HG03108 (cell line): Measurements from ENCODE around the gene SESN2.

Source experiments
- ATAC-seq: cut with Tn5 transposase; IDR thresholded peaks from one replicate; pipeline ENCODE4 v1.9.1; 2021; ENCODE audit warnings: moderate library complexity; ENCODE audit not compliant: unreplicated experiment

The SESN2 gene

GRCh38 chr1:28249013-28249865 lies 10.1 kb upstream of the SESN2 start:
- no peak for ATAC-seq

GRCh38 chr1:28249866-28250295 lies 9.4 kb upstream of the SESN2 start:
- ATAC-seq, result no peak

GRCh38 chr1:28256197-28256827 lies 3.0 kb upstream of the SESN2 start:
- ATAC-seq, result no peak

- ATAC-seq, result no peak
Measured at GRCh38 chr1:28257736-28258135, 1.6 kb upstream of the SESN2 start.

GRCh38 chr1:28258628-28259251 lies 578 bp upstream of the SESN2 start:
- no peak for ATAC-seq

- ATAC-seq, result peak; percentile 3
Measured at GRCh38 chr1:28259934-28260802, 850 bp downstream of the SESN2 start.

GRCh38 chr1:28260803-28261174 lies 1.5 kb downstream of the SESN2 start:
- no peak for ATAC-seq

GRCh38 chr1:28264897-28265296 lies 5.6 kb downstream of the SESN2 start:
- ATAC-seq, result no peak

GRCh38 chr1:28265577-28265976 lies 6.3 kb downstream of the SESN2 start:
- no peak for ATAC-seq

- ATAC-seq, result no peak
Measured at GRCh38 chr1:28266920-28267322, 7.6 kb downstream of the SESN2 start.

- ATAC-seq, result no peak
Measured at GRCh38 chr1:28267633-28268032, 8.3 kb downstream of the SESN2 start.

GRCh38 chr1:28269529-28269928 lies 10.2 kb downstream of the SESN2 start:
- ATAC-seq, result no peak

- no peak for ATAC-seq
Measured at GRCh38 chr1:28272215-28272852, 13.0 kb downstream of the SESN2 start.

GRCh38 chr1:28273216-28273860 lies 14.0 kb downstream of the SESN2 start:
- ATAC-seq, result no peak

GRCh38 chr1:28278763-28279162 lies 19.4 kb downstream of the SESN2 start:
- no peak for ATAC-seq

- no peak for ATAC-seq
Measured at GRCh38 chr1:28279721-28280120, 20.4 kb downstream of the SESN2 start.

- no peak for ATAC-seq
Measured at GRCh38 chr1:28280501-28280900, 21.2 kb downstream of the SESN2 start.

GRCh38 chr1:28280977-28281381 lies 21.7 kb downstream of the SESN2 start:
- ATAC-seq, result no peak

GRCh38 chr1:28281608-28282425 lies 22.5 kb downstream of the SESN2 start:
- ATAC-seq, result no peak
